ENCODE data around the gene CFI. TPM values are rescaled to one million over a fixed set of nuclear protein-coding genes. Genes with fewer than 3 reads are reported as not detected.

CFI gene
- polyA plus RNA-seq, 1 experiment, result 0.53 TPM

DNA sequence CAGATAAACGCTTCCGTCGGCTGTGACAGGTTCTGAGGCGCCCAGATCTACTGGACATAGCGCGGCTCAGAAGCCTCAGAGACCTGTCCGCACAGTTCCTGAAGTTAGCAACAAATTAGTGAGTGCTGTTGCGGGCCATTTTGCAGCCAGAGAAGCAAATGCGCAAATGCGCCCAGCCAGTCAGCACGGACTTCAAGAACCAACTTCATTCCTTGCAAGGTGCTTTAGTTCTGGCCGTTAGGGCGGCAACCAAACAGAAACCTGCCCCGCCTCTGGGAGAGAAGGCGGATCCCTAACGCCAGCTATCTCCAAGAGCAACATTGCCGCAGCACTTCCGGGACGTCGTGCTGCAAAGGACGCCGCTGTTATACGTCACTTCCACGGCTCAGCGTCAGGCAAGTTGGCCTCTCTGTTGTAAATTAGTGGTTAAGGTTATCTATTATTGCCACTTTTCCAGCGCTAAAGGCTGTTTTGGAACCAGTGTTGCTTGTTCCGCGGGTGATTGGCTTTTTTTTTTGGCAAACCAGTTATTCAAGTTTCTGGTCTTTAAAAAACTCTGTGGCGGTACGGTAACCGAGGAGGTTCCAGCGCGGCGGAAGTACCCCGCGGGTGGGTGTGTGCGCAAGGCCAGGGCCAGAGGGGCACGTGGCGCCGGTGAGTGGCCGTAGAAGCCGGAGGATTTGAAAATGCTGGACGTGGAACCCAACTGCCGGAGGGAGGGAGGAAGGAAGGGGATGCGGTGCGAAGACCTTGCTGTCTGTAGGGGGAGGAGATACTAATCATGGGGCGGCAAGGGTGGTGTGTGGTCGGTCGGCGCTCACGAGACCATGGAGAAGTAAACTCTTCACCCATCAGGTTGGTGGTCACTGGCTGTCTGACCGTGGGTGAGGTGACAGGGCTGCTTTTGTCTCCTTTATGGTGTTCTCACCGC, 13.6 kb upstream of the CFI start, which contains the start of gene GAR1:
Gene GAR1 (plus strand): TSS at position 612 of the 931 bp plus-strand sequence. CDS start 403 bp downstream, outside the sequence.
- POLR2A ChIA-PET, result interaction anchor here (0.7 kb wide), 1 partner anchor 64 kb away, joined by 3 read pairs; no protein-coding TSS in a partner anchor
- TF ChIP-seq, protein P1, sequence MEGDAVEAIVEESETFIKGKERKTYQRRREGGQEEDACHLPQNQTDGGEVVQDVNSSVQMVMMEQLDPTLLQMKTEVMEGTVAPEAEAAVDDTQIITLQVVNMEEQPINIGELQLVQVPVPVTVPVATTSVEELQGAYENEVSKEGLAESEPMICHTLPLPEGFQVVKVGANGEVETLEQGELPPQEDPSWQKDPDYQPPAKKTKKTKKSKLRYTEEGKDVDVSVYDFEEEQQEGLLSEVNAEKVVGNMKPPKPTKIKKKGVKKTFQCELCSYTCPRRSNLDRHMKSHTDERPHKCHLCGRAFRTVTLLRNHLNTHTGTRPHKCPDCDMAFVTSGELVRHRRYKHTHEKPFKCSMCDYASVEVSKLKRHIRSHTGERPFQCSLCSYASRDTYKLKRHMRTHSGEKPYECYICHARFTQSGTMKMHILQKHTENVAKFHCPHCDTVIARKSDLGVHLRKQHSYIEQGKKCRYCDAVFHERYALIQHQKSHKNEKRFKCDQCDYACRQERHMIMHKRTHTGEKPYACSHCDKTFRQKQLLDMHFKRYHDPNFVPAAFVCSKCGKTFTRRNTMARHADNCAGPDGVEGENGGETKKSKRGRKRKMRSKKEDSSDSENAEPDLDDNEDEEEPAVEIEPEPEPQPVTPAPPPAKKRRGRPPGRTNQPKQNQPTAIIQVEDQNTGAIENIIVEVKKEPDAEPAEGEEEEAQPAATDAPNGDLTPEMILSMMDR (IDR thresholded peaks at IDR 0.05; ENCODE audit: low read depth, low read length), result no peak
- no peaks in the 10 kb centered on the region for H3K27me3 ChIP-seq (ENCODE audit: control insufficient read depth, insufficient read depth, low read length)
- CTCF ChIA-PET, result interaction anchor here (0.5 to 2.5 kb wide), 3 partner anchors 11 to 1224 kb away, joined by 3 to 17 read pairs (median 3); partner anchors contain the start of gene RRH
- H3K9me3 ChIP-seq (ENCODE audit: control insufficient read depth, insufficient read depth, low read length), result peaks cover 4% of the 10 kb centered on the region; the same call in 1 of the 2 replicates
- DNase-seq (ENCODE audit: low read depth, low spot score), result peak; percentile 77
- H3K27ac ChIP-seq (ENCODE audit: low read depth, low read length), result peak within 1 kb of the TSS; percentile 69
- H3K4me3 ChIP-seq (ENCODE audit: low read depth, low read length), result peak within 1 kb of the TSS; percentile 96

DNA sequence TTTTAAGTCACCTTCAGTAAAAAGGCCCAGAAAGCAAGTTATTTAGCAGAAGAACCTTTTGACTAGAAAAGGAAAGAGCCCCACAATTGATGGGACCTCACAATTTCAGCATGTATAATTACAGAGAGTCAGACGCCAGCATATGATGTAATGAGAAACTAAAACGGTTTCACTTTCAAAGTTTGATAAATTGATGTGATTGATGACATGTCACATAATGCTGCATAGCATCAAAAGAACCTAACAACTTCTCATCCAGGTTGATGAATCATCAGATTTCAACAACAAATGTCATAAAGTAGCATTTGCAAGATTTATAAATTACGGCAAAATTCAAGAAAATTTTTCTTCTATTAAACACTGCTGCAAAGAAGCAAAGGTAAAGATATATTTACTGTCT, 9.9 kb upstream of the CFI start:
- ChIA-PET POLR2A (no interaction called here), CTCF (no interaction called here)
- H3K9me3 ChIP-seq (ENCODE audit: control insufficient read depth, insufficient read depth, low read length), result peaks cover 4% of the 10 kb centered on the region; the same call in 1 of the 2 replicates
- peaks cover 3% of the 10 kb centered on the region for H3K27me3 ChIP-seq (ENCODE audit: control insufficient read depth, insufficient read depth, low read length)
- no peak overlapping the region for H3K4me3 ChIP-seq (ENCODE audit: low read depth, low read length)
- no peak for DNase-seq (ENCODE audit: low read depth, low spot score)
- TF ChIP-seq, protein P1 (IDR thresholded peaks at IDR 0.05; ENCODE audit: low read depth, low read length), result no peak
- H3K27ac ChIP-seq (ENCODE audit: low read depth, low read length), result no peak overlapping the region

- ChIA-PET POLR2A (no interaction called here), CTCF (no interaction called here)
- Histone ChIP-seq H3K27me3 (ENCODE audit: control insufficient read depth, insufficient read depth, low read length) (peaks cover 3% of the 10 kb centered on the region), H3K4me3 (ENCODE audit: low read depth, low read length) (no peak overlapping the region), H3K9me3 (ENCODE audit: control insufficient read depth, insufficient read depth, low read length) (peaks cover 4% of the 10 kb centered on the region; the same call in 1 of the 2 replicates), H3K27ac (ENCODE audit: low read depth, low read length) (no peak overlapping the region)
- TF ChIP-seq, protein P1 (IDR thresholded peaks at IDR 0.05; ENCODE audit: low read depth, low read length), result no peak
- no peak for DNase-seq (ENCODE audit: low read depth, low spot score)
These were observed 9.0 kb upstream of the CFI start for GRCh38 chr4:109810552-109811387.

DNA sequence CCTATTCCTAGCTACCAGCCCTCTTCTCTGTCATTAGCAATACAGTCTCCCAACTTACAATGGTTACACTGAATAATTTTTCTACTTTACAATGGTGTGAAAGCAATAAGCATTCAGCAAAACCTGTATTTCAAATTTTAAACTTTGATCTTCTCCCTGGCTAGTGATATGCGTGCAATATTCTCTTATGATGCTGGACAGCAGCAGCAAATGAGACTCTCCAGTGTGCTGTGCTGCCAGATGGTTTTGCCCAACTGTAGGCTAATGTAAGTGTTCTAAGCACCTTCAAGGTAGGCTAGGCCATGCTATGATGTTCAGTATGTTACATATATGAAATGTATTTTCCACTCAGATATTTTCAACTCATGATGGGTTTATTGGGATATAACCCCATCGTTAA, 7.9 kb upstream of the CFI start:
- ChIA-PET POLR2A (no interaction called here), CTCF (no interaction called here)
- no peak for DNase-seq (ENCODE audit: low read depth, low spot score)
- peaks cover 3% of the 10 kb centered on the region for H3K27me3 ChIP-seq (ENCODE audit: control insufficient read depth, insufficient read depth, low read length)
- no peak overlapping the region for H3K27ac ChIP-seq (ENCODE audit: low read depth, low read length)
- TF ChIP-seq, protein P1 (IDR thresholded peaks at IDR 0.05; ENCODE audit: low read depth, low read length), result no peak
- no peak overlapping the region for H3K4me3 ChIP-seq (ENCODE audit: low read depth, low read length)
- no peaks in the 10 kb centered on the region for H3K9me3 ChIP-seq (ENCODE audit: control insufficient read depth, insufficient read depth, low read length)
